ENCODE data around the gene DDX5. TPM values are rescaled to one million over a fixed set of nuclear protein-coding genes. Genes with fewer than 3 reads are reported as not detected.

The DDX5 gene
- total and polyA plus RNA-seq, 3 donors from 2014 or later: 516 to 697 (median 557) TPM

DNA sequence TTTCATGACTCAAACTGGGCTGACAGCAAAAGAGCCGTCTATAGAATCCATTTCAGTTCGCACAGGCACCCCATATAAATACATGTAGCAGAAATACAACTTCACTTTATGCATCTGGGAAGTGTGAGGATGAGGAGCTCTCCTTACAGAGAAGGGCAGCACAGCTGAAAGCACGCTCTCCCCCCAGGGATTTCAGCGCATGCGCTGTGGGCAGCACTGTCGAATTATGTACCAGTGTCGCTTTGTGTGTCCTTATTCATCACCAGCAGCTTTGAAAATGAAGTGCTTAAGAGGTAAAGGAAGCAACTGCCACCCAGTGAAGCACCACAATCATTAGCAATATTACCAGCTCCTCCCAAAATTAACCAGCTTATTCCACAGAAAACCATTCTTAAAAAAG lies 40.6 kb upstream of the DDX5 start:
- 76 to 92% methylated on average over 7 of the region's 7 CpGs for WGBS, 2 donors
- intact Hi-C loops (cut with DNase I; ENCODE audit: low total_unique reads): no loop called here
- H3K9me3 ChIP-seq: no peaks in the 10 kb centered on the region
- no peak overlapping the region for H3K4me3 ChIP-seq
- H3K27ac ChIP-seq: no peak overlapping the region
- TF ChIP-seq, protein P1, sequence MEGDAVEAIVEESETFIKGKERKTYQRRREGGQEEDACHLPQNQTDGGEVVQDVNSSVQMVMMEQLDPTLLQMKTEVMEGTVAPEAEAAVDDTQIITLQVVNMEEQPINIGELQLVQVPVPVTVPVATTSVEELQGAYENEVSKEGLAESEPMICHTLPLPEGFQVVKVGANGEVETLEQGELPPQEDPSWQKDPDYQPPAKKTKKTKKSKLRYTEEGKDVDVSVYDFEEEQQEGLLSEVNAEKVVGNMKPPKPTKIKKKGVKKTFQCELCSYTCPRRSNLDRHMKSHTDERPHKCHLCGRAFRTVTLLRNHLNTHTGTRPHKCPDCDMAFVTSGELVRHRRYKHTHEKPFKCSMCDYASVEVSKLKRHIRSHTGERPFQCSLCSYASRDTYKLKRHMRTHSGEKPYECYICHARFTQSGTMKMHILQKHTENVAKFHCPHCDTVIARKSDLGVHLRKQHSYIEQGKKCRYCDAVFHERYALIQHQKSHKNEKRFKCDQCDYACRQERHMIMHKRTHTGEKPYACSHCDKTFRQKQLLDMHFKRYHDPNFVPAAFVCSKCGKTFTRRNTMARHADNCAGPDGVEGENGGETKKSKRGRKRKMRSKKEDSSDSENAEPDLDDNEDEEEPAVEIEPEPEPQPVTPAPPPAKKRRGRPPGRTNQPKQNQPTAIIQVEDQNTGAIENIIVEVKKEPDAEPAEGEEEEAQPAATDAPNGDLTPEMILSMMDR (IDR thresholded peaks at IDR 0.05): no peak
- no peak for TF ChIP-seq POLR2A (IDR thresholded peaks at IDR 0.05)
- H3K4me1 ChIP-seq: no peaks in the 10 kb centered on the region
- no peaks in the 10 kb centered on the region for H3K27me3 ChIP-seq
- peaks cover 3% of the 10 kb centered on the region for H3K36me3 ChIP-seq (ENCODE audit: low read depth, missing control alignments)
- no peak for DNase-seq

- no peak for DNase-seq
- Histone ChIP-seq H3K4me3 (no peak overlapping the region), H3K36me3 (ENCODE audit: low read depth, missing control alignments) (peaks cover 3% of the 10 kb centered on the region), H3K27me3 (no peaks in the 10 kb centered on the region), H3K4me1 (no peaks in the 10 kb centered on the region), H3K9me3 (no peaks in the 10 kb centered on the region), H3K27ac (no peak overlapping the region)
- 88 to 89% methylated on average over 2 of the region's 2 CpGs for WGBS, 2 donors
- TF ChIP-seq POLR2A (IDR thresholded peaks at IDR 0.05): no peak
- TF ChIP-seq, protein P1 (IDR thresholded peaks at IDR 0.05): no peak
- intact Hi-C loops (cut with DNase I; ENCODE audit: low total_unique reads): no loop called here
These were observed 38.7 kb upstream of the DDX5 start for GRCh38 chr17:64544742-64545141.

- H3K36me3 ChIP-seq (ENCODE audit: low read depth, missing control alignments): peaks cover 3% of the 10 kb centered on the region
- WGBS, 2 donors: 89% methylated on average over 4 to 5 of the region's 5 CpGs
- no peaks in the 10 kb centered on the region for H3K4me1 ChIP-seq
- H3K27ac ChIP-seq: no peak overlapping the region
- H3K9me3 ChIP-seq: no peaks in the 10 kb centered on the region
- TF ChIP-seq, protein P1 (IDR thresholded peaks at IDR 0.05): no peak
- TF ChIP-seq POLR2A (IDR thresholded peaks at IDR 0.05): no peak
- H3K4me3 ChIP-seq: no peak overlapping the region
- intact Hi-C loops (cut with DNase I; ENCODE audit: low total_unique reads): no loop called here
- H3K27me3 ChIP-seq: no peaks in the 10 kb centered on the region
- DNase-seq: no peak
These were observed 34.2 kb upstream of the DDX5 start for GRCh38 chr17:64540118-64540776.

GRCh38 chr17:64538508-64539130 lies 32.5 kb upstream of the DDX5 start:
- peaks cover under 1% of the 10 kb centered on the region for H3K4me1 ChIP-seq
- H3K36me3 ChIP-seq (ENCODE audit: low read depth, missing control alignments): no peaks in the 10 kb centered on the region
- no peak for DNase-seq
- no peaks in the 10 kb centered on the region for H3K9me3 ChIP-seq
- no peaks in the 10 kb centered on the region for H3K27me3 ChIP-seq
- no peak overlapping the region for H3K27ac ChIP-seq
- TF ChIP-seq POLR2A (IDR thresholded peaks at IDR 0.05): no peak
- TF ChIP-seq, protein P1 (IDR thresholded peaks at IDR 0.05): no peak
- intact Hi-C loops (cut with DNase I; ENCODE audit: low total_unique reads): no loop called here
- WGBS, 2 donors: 86 to 88% methylated on average over 7 of the region's 7 CpGs
- H3K4me3 ChIP-seq: no peak overlapping the region

DNA sequence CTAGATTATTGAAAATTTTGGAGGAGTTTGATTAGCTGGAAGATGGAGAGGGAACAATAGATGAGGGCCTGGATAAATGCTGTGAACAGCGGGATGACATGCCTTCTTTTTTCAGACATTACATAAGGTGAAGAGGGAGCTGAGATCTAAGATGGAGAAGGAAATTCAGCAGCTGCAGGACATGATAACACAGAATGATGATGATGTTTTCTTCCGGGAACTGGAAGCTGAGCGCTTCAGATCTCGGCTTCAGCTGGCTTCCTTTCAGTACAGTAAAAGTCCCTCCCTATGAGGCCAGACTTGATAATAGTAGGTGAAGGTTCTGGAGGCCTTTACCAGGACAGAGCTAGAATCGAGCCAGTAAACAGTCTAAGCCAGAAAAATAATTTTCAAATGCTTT lies 31.4 kb upstream of the DDX5 start:
- no peak overlapping the region for H3K4me3 ChIP-seq
- intact Hi-C loops (cut with DNase I; ENCODE audit: low total_unique reads): no loop called here
- H3K27me3 ChIP-seq: no peaks in the 10 kb centered on the region
- H3K27ac ChIP-seq: no peak overlapping the region
- H3K9me3 ChIP-seq: no peaks in the 10 kb centered on the region
- peaks cover 8% of the 10 kb centered on the region for H3K4me1 ChIP-seq
- no peaks in the 10 kb centered on the region for H3K36me3 ChIP-seq (ENCODE audit: low read depth, missing control alignments)
- TF ChIP-seq, protein P1 (IDR thresholded peaks at IDR 0.05): no peak
- no peak for TF ChIP-seq POLR2A (IDR thresholded peaks at IDR 0.05)
- DNase-seq: no peak
- 57 to 58% methylated on average over 5 of the region's 5 CpGs for WGBS, 2 donors
